HCT116 (cell line): ENCODE data around the gene RUNX2.

Source experiments
- EZH2 ChIP-seq: fragments of 200-600 bp; sonication (generic); IDR thresholded peaks from 2 replicates; pipeline ENCODE4 v1.6.1; 2017; ENCODE audit warnings: antibody characterized with exemption, mixed run types
- POLR2AphosphoS5 ChIP-seq: IDR thresholded peaks from 2 replicates; pipeline ENCODE4 v1.6.1; 2011; ENCODE audit warnings: mild to moderate bottlenecking, low read depth, low read length, moderate library complexity
- SIN3A ChIP-seq: IDR thresholded peaks from 2 replicates; pipeline ENCODE4 v1.6.1; 2012; ENCODE audit warnings: low read depth
- TF ChIP-seq, protein P1 (sequence below), 3 experiments: fragments of 200-600 bp in 1 of 3; sonication (generic) in 1 of 3; IDR thresholded peaks in 2 of 3; conservative IDR thresholded peaks in 1 of 3; 2 replicates each; pipeline ENCODE4 v1.5.1; 2012 to 2017; ENCODE audit warnings: low read depth in 2 of 3, low read length in 2 of 3, antibody characterized with exemption in 1 of 3, borderline replicate concordance in 1 of 3, control low read depth in 1 of 3, mild to moderate bottlenecking in 1 of 3, mixed read lengths in 1 of 3, mixed run types in 1 of 3, moderate library complexity in 1 of 3; ENCODE audit not compliant: insufficient read depth in 1 of 3

DNA sequence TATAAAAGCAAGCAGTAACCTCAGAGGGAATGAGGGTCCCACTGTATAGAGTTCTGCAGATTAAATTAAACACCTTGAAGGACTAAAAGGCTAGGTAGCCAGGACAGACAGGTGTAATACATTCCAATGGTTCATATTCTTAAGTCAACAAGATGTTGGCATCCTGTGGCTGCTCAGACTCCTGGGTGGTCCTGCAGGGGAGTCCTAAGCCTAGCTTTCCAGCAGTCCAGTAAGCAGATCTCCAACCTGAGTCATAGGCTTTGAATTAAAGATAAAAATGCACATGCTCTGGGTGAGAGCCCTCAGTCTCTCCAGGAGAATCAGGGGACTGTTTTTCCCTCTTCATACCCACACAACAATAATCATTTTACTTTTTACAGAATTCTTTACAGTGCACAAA, 356.9 kb downstream of the RUNX2 start:
- TF ChIP-seq SIN3A (no peak), EZH2 (no peak), POLR2AphosphoS5 (no peak)
- TF ChIP-seq, protein P1, sequence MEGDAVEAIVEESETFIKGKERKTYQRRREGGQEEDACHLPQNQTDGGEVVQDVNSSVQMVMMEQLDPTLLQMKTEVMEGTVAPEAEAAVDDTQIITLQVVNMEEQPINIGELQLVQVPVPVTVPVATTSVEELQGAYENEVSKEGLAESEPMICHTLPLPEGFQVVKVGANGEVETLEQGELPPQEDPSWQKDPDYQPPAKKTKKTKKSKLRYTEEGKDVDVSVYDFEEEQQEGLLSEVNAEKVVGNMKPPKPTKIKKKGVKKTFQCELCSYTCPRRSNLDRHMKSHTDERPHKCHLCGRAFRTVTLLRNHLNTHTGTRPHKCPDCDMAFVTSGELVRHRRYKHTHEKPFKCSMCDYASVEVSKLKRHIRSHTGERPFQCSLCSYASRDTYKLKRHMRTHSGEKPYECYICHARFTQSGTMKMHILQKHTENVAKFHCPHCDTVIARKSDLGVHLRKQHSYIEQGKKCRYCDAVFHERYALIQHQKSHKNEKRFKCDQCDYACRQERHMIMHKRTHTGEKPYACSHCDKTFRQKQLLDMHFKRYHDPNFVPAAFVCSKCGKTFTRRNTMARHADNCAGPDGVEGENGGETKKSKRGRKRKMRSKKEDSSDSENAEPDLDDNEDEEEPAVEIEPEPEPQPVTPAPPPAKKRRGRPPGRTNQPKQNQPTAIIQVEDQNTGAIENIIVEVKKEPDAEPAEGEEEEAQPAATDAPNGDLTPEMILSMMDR (IDR thresholded peaks at IDR 0.05 in 2 of 3, conservative IDR thresholded peaks at IDR 0.05 in 1 of 3; ENCODE audit: borderline replicate concordance in 1 of 3, insufficient read depth in 1 of 3, low read depth in 2 of 3, low read length in 2 of 3): no peak
